H9 (cell line): ENCODE data around the gene DOK6. TPM values are rescaled to one million over a fixed set of nuclear protein-coding genes. Genes with fewer than 3 reads are reported as not detected.
"Not testable (repeated sequence)": the region's sequence is repeated elsewhere in the genome, so short reads cannot be mapped to it uniquely, and the experiment has no call there.

ENCODE experiments used
- DNase-seq: peaks from one replicate; pipeline ENCODE4 v3.0.0-alpha.2; 2017
- H2AFZ ChIP-seq: one replicate; pipeline ENCODE4 v1.6.1; 2013; ENCODE audit warnings: mild to moderate bottlenecking, low read length, control low read depth, moderate library complexity
- H2AK5ac ChIP-seq: 2 replicates; pipeline ENCODE4 v1.6.1; 2013; ENCODE audit warnings: low read length, control low read depth, mixed read lengths; ENCODE audit not compliant: insufficient read length
- H2BK120ac ChIP-seq: one replicate; pipeline ENCODE4 v1.6.1; 2013; ENCODE audit warnings: low read depth, mild to moderate bottlenecking, low read length, control low read depth, inconsistent platforms; ENCODE audit not compliant: poor library complexity, severe bottlenecking
- H2BK12ac ChIP-seq: 2 replicates; pipeline ENCODE4 v1.6.1; 2013; ENCODE audit warnings: low read length, control low read depth, mixed read lengths, low read depth; ENCODE audit not compliant: insufficient read length
- H2BK15ac ChIP-seq: 2 replicates; pipeline ENCODE4 v1.6.1; 2013; ENCODE audit warnings: low read depth, low read length, control low read depth
- H2BK20ac ChIP-seq: one replicate; pipeline ENCODE4 v1.6.1; 2013; ENCODE audit warnings: low read depth, mild to moderate bottlenecking, low read length, control low read depth, inconsistent platforms; ENCODE audit not compliant: poor library complexity, severe bottlenecking
- H2BK5ac ChIP-seq: 2 replicates; pipeline ENCODE4 v1.6.1; 2013; ENCODE audit warnings: low read length, control low read depth, mixed read lengths; ENCODE audit not compliant: insufficient read length
- H3K14ac ChIP-seq: 2 replicates; pipeline ENCODE4 v1.6.1; 2013; ENCODE audit warnings: low read length, control low read depth; ENCODE audit not compliant: insufficient read depth
- H3K18ac ChIP-seq: 2 replicates; pipeline ENCODE4 v1.6.1; 2013; ENCODE audit warnings: low read depth, mild to moderate bottlenecking, mixed read lengths, low read length, control low read depth; ENCODE audit not compliant: insufficient read length
- H3K23ac ChIP-seq: 2 replicates; pipeline ENCODE4 v1.6.1; 2013; ENCODE audit warnings: low read length, control low read depth, mixed read lengths, low read depth; ENCODE audit not compliant: insufficient read length
- H3K23me2 ChIP-seq: 2 replicates; pipeline ENCODE4 v1.6.1; 2013; ENCODE audit warnings: low read depth, mild to moderate bottlenecking, mixed read lengths, low read length, control low read depth; ENCODE audit not compliant: insufficient read length, poor library complexity, severe bottlenecking
- H3K27ac ChIP-seq: 2 replicates; pipeline ENCODE4 v1.5.1; 2013; ENCODE audit warnings: low read length, control low read depth, mixed read lengths, low read depth; ENCODE audit not compliant: insufficient read length
- H3K27me3 ChIP-seq: 2 replicates; pipeline ENCODE4 v1.6.1; 2013; ENCODE audit warnings: low read length, control low read depth, inconsistent platforms; ENCODE audit not compliant: insufficient read depth
- H3K4ac ChIP-seq: 2 replicates; pipeline ENCODE4 v1.6.1; 2013; ENCODE audit warnings: low read depth, mild to moderate bottlenecking, control low read depth, inconsistent platforms, low read length, moderate library complexity
- H3K4me1 ChIP-seq: 2 replicates; pipeline ENCODE4 v1.6.1; 2013; ENCODE audit warnings: low read length, control low read depth, inconsistent platforms; ENCODE audit not compliant: insufficient read depth
- H3K4me2 ChIP-seq: 2 replicates; pipeline ENCODE4 v1.6.1; 2013; ENCODE audit warnings: low read length, control low read depth, mixed read lengths; ENCODE audit not compliant: insufficient read length, insufficient read depth
- H3K56ac ChIP-seq: 2 replicates; pipeline ENCODE4 v1.6.1; 2013; ENCODE audit warnings: low read depth, mild to moderate bottlenecking, mixed read lengths, low read length, control low read depth; ENCODE audit not compliant: insufficient read length
- H3K79me1 ChIP-seq: 2 replicates; pipeline ENCODE4 v1.6.1; 2013; ENCODE audit warnings: low read depth, mild to moderate bottlenecking, moderate library complexity, low read length, control low read depth, inconsistent platforms; ENCODE audit not compliant: insufficient read depth, poor library complexity, severe bottlenecking
- H3K79me2 ChIP-seq: 2 replicates; pipeline ENCODE4 v1.6.1; 2013; ENCODE audit warnings: low read length, control low read depth, inconsistent platforms; ENCODE audit not compliant: insufficient read depth
- H3K9ac ChIP-seq: 2 replicates; pipeline ENCODE4 v1.6.1; 2013; ENCODE audit warnings: low read length, control low read depth, mixed read lengths; ENCODE audit not compliant: insufficient read length; ENCODE audit errors: extremely low read depth
- H3K9me3 ChIP-seq: one replicate; pipeline ENCODE4 v1.6.1; 2013; ENCODE audit warnings: low read depth, low read length, inconsistent platforms; ENCODE audit not compliant: control insufficient read depth
- H3T11ph ChIP-seq: one replicate; pipeline ENCODE4 v1.6.1; 2013; ENCODE audit warnings: mild to moderate bottlenecking, low read length, control low read depth, inconsistent platforms
- H4K20me1 ChIP-seq: one replicate; pipeline ENCODE4 v1.6.1; 2013; ENCODE audit not compliant: control insufficient read depth, insufficient read length, insufficient read depth
- H4K5ac ChIP-seq: 2 replicates; pipeline ENCODE4 v1.6.1; 2013; ENCODE audit warnings: low read depth, mild to moderate bottlenecking, mixed read lengths, low read length, control low read depth; ENCODE audit not compliant: insufficient read length
- H4K8ac ChIP-seq: replicated peaks from 2 replicates; pipeline ENCODE4 v1.6.1; 2013; ENCODE audit warnings: low read length, control low read depth, mixed read lengths, low read depth; ENCODE audit not compliant: insufficient read length
- H4K91ac ChIP-seq: 2 replicates; pipeline ENCODE4 v1.6.1; 2013; ENCODE audit warnings: low read depth, mild to moderate bottlenecking, moderate library complexity, mixed read lengths, low read length, control low read depth; ENCODE audit not compliant: insufficient read length
- H3K27ac Mint-ChIP-seq, 3 experiments: 2 replicates in 2 of 3; 3 replicates in 1 of 3; pipeline ENCODE4 v1.8.0; 2020 to 2021; ENCODE audit warnings: mixed read lengths in 3 of 3, mild to moderate bottlenecking in 1 of 3, moderate library complexity in 1 of 3
- H3K27me3 Mint-ChIP-seq: 2 replicates; pipeline ENCODE4 v1.8.0; 2021; ENCODE audit warnings: low read depth, mild to moderate bottlenecking, moderate library complexity, mixed read lengths
- H3K36me3 Mint-ChIP-seq, 3 experiments: 2 replicates in 2 of 3; 3 replicates in 1 of 3; pipeline ENCODE4 v1.8.0; 2020 to 2021; ENCODE audit warnings: low read depth in 3 of 3, mixed read lengths in 3 of 3; ENCODE audit not compliant: insufficient read depth in 1 of 3
- H3K4me1 Mint-ChIP-seq, 2 experiments: 2 replicates each; pipeline ENCODE4 v1.8.0; 2020; ENCODE audit warnings: mixed read lengths in 2 of 2
- H3K4me3 Mint-ChIP-seq, 2 experiments: 2 replicates in 1 of 2; 3 replicates in 1 of 2; pipeline ENCODE4 v1.8.0; 2020 to 2021; ENCODE audit warnings: mild to moderate bottlenecking in 2 of 2, mixed read lengths in 2 of 2, moderate library complexity in 1 of 2
- H3K9me3 Mint-ChIP-seq, 2 experiments: 2 replicates in 1 of 2; 3 replicates in 1 of 2; pipeline ENCODE4 v1.8.0; 2020; ENCODE audit warnings: mild to moderate bottlenecking in 2 of 2, mixed read lengths in 2 of 2, moderate library complexity in 1 of 2
- WGBS: extraction: QIAGEN DNeasy Blood & Tissue Kit; methylation state at CpG from one replicate; pipeline ENCODE4 v1.1.7; 2013; ENCODE audit warnings: missing lambda C conversion rate, low lambda C conversion rate, mixed read lengths; ENCODE audit not compliant: insufficient read length; ENCODE audit errors: extremely low coverage; 5-methylcytosine and 5-hydroxymethylcytosine counted together
- total RNA-seq: library from RNA; stranded (reverse); gene quantifications from 2 replicates; pipeline ENCODE4 v1.2.1, GENCODE V29; 2021
- TF ChIP-seq, protein P1 (sequence below): fragments of 200-600 bp; sonication (generic); conservative IDR thresholded peaks from 3 replicates; pipeline ENCODE4 v1.8.0; 2021; ENCODE audit warnings: antibody characterized with exemption, mild to moderate bottlenecking

The DOK6 gene
- total RNA-seq, 1 experiment from 2014 or later: 0.20 TPM

DNA sequence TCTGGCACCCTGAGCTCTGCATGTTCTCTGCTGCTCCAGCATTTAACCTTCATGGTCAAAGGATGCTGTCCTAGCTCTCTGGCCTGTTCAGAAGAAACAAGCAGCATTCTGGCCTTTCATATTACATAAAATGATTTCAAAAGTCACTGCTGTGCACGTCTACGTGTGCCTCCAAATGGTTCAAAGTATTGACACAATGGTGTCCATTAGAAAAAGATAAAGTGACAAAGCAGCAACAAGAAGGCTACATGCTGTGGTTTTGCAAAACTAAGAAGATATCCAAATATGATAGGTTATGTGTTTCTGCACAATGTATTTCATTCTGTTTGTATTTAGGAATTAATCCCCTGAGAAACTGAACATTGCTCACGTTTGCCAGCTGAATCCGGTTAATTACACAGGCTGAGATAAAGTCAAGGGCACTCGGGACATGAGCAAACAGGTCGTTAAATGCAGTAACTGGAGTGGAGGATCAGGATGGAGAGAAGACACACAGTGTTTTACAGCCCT lies 258.5 kb downstream of the DOK6 start:
- DNase-seq: no peak
- Histone ChIP-seq H4K8ac (no peak overlapping the region), H3K79me1 (no peaks in the 10 kb centered on the region), H4K20me1 (no peaks in the 10 kb centered on the region), H3K23me2 (no peaks in the 10 kb centered on the region), H2BK5ac (no peak overlapping the region), H2AK5ac (no peak overlapping the region), H2BK12ac (no peak overlapping the region), H2BK15ac (no peak overlapping the region), H4K5ac (no peak overlapping the region), H3K4ac (no peak overlapping the region), H3K27ac (no peak overlapping the region), H2BK20ac (no peak overlapping the region), H2BK120ac (no peak overlapping the region), H3K18ac (no peak overlapping the region), H3T11ph (no peak overlapping the region), H3K79me2 (no peaks in the 10 kb centered on the region), H3K27me3 (no peaks in the 10 kb centered on the region), H3K9ac (no peak overlapping the region), H3K9me3 (no peaks in the 10 kb centered on the region), H2AFZ (no peak overlapping the region), H3K23ac (no peak overlapping the region), H3K56ac (no peak overlapping the region), H3K4me1 (no peaks in the 10 kb centered on the region; the same call in 1 of the 2 replicates), H3K14ac (no peak overlapping the region), H4K91ac (no peak overlapping the region), H3K4me2 (no peak overlapping the region)
- Mint-ChIP-seq H3K4me1 (peaks cover 3 to 5% of the 10 kb centered on the region in 2 experiments; a peak in 3 of 4 replicates), H3K4me3 (no peak overlapping the region), H3K9me3 (no peaks in the 10 kb centered on the region), H3K36me3 (no peaks in the 10 kb centered on the region), H3K27me3 (no peaks in the 10 kb centered on the region), H3K27ac (peak overlapping the region in 1 of 3 experiments; percentile 46; a peak in 1 of 7 replicates)
- TF ChIP-seq, protein P1, sequence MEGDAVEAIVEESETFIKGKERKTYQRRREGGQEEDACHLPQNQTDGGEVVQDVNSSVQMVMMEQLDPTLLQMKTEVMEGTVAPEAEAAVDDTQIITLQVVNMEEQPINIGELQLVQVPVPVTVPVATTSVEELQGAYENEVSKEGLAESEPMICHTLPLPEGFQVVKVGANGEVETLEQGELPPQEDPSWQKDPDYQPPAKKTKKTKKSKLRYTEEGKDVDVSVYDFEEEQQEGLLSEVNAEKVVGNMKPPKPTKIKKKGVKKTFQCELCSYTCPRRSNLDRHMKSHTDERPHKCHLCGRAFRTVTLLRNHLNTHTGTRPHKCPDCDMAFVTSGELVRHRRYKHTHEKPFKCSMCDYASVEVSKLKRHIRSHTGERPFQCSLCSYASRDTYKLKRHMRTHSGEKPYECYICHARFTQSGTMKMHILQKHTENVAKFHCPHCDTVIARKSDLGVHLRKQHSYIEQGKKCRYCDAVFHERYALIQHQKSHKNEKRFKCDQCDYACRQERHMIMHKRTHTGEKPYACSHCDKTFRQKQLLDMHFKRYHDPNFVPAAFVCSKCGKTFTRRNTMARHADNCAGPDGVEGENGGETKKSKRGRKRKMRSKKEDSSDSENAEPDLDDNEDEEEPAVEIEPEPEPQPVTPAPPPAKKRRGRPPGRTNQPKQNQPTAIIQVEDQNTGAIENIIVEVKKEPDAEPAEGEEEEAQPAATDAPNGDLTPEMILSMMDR: no peak
- WGBS: no CpG with 5 or more reads among the region's 6 CpGs

DNA sequence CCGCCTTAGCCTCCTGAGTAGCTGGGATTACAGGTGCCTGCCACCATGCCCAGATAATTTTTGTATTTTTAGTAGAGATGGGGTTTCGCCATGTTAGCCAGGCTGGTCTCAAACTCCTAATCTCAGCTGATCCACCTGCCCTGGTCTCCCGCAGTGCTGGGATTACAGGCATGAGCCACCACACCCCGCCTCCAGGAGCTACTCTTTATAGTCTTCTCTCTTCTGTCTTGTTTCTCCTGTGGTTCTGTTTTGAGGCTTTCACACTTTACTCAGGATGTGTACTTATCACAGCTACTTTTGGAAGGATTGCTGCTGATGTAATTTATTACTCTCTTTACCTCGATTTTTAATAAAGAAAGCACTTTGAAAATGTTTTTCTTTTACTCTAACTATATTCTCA lies 261.4 kb downstream of the DOK6 start:
- not testable (repeated sequence) for H3K36me3 Mint-ChIP-seq, H2AFZ ChIP-seq, H3K56ac ChIP-seq, H4K91ac ChIP-seq, H4K20me1 ChIP-seq, H3K4ac ChIP-seq, H3K27ac Mint-ChIP-seq, H3K27me3 ChIP-seq, H3K18ac ChIP-seq, H3K27ac ChIP-seq, H2BK20ac ChIP-seq, H3K4me3 Mint-ChIP-seq, H2BK5ac ChIP-seq, H2BK15ac ChIP-seq, H3K9me3 Mint-ChIP-seq, H2BK120ac ChIP-seq, H3K27me3 Mint-ChIP-seq, H3K9ac ChIP-seq, H4K5ac ChIP-seq, DNase-seq, H4K8ac ChIP-seq, H3K4me1 ChIP-seq, H3K23me2 ChIP-seq, H3K4me2 ChIP-seq, H3K79me2 ChIP-seq, H3K9me3 ChIP-seq, H3K14ac ChIP-seq, H3T11ph ChIP-seq, H3K23ac ChIP-seq, H3K79me1 ChIP-seq, H2BK12ac ChIP-seq, H2AK5ac ChIP-seq
- WGBS: no CpG with 5 or more reads among the region's 5 CpGs
- H3K4me1 Mint-ChIP-seq: peaks cover 6 to 14% of the 10 kb centered on the region in 2 experiments
